ENCODE results near the gene MDM2. TPM values are rescaled to one million over a fixed set of nuclear protein-coding genes. Genes with fewer than 3 reads are reported as not detected.
"Not testable (repeated sequence)": the region's sequence is repeated elsewhere in the genome, so short reads cannot be mapped to it uniquely, and the experiment has no call there.

Gene MDM2
- total and polyA plus RNA-seq, 9 donors: 27.5 to 61.8 (median 43.5) TPM

- no peak for DNase-seq
- Histone ChIP-seq H3K4me3 (ENCODE audit: low read length) (no peak overlapping the region), H3K27ac (ENCODE audit: low read length) (no peak overlapping the region), H3K4me1 (ENCODE audit: control insufficient read depth, insufficient read depth, low read length) (no peaks in the 10 kb centered on the region), H3K36me3 (ENCODE audit: control insufficient read depth, insufficient read depth, low read length) (no peaks in the 10 kb centered on the region), H3K27me3 (ENCODE audit: control insufficient read depth, insufficient read depth, low read length) (no peaks in the 10 kb centered on the region), H3K9me3 (replicated peaks; ENCODE audit: control insufficient read depth, low read depth, low read length) (no peaks in the 10 kb centered on the region)
- no CpG with 5 or more reads among the region's 2 CpGs for WGBS (ENCODE audit: insufficient coverage)
Observed at GRCh38 chr12:68792952-68793351, 15.0 kb upstream of the MDM2 start.

DNA sequence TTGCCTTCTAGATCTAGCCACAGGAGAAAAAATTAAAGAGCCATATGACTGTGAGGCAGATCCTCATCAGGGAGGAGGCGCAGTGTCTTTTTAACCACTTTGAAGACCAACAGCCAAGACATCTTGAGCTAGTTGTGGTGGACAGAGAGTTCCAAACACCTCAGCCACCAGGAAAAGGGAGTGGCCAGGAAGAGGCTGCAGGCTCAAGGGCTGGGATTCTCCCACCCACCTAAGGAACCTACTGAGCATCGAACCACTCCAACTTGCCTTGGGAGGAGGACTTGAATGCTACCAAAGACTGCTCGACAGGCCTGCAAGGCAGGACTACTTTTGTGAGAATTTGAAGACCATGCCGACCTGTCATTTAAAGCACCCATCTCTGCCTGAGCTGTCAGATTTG lies 14.5 kb upstream of the MDM2 start:
- Histone ChIP-seq H3K9me3 (replicated peaks; ENCODE audit: control insufficient read depth, low read depth, low read length) (no peaks in the 10 kb centered on the region), H3K36me3 (ENCODE audit: control insufficient read depth, insufficient read depth, low read length) (no peaks in the 10 kb centered on the region), H3K27ac (ENCODE audit: low read length) (no peak overlapping the region), H3K27me3 (ENCODE audit: control insufficient read depth, insufficient read depth, low read length) (no peaks in the 10 kb centered on the region), H3K4me3 (ENCODE audit: low read length) (no peak overlapping the region), H3K4me1 (ENCODE audit: control insufficient read depth, insufficient read depth, low read length) (no peaks in the 10 kb centered on the region)
- no peak for DNase-seq
- 83% methylated on average over 1 of the region's 4 CpGs for WGBS (ENCODE audit: insufficient coverage)

GRCh38 chr12:68793975-68794652 lies 13.9 kb upstream of the MDM2 start:
- DNase-seq: no peak
- no peaks in the 10 kb centered on the region for H3K27me3 ChIP-seq (ENCODE audit: control insufficient read depth, insufficient read depth, low read length)
- H3K36me3 ChIP-seq (ENCODE audit: control insufficient read depth, insufficient read depth, low read length): no peaks in the 10 kb centered on the region
- H3K27ac ChIP-seq (ENCODE audit: low read length): no peak overlapping the region
- no peaks in the 10 kb centered on the region for H3K9me3 ChIP-seq (replicated peaks; ENCODE audit: control insufficient read depth, low read depth, low read length)
- WGBS (ENCODE audit: insufficient coverage): 46% methylated on average over 3 of the region's 4 CpGs
- H3K4me1 ChIP-seq (ENCODE audit: control insufficient read depth, insufficient read depth, low read length): no peaks in the 10 kb centered on the region
- H3K4me3 ChIP-seq (ENCODE audit: low read length): no peak overlapping the region

DNA sequence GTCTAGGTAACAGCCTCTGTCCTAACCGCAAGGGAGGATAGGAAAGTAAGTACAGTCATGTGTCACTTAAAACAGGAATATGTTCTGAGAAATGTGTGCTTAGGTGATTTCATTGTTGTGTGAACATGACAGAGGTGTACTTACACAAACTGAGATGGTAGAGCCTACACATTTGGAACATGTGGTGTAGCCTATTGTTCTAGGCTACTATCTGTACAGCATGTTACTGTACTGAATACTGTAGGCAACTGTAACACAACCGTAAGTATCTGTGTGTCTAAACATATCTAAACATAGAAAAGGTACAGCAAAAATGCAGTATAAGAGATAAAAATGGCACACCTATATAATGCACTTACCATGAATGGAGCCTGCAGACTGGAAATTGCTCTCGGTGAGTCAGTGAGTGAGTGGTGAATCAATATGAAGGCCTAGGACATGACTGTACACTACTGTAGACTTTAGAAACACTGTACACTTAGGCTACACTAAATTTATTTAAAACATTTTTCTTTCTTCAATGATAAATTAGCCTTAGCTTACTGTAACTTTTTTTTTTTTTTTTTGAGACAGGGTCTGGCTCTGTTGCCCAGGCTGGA lies 13.2 kb upstream of the MDM2 start:
- no peaks in the 10 kb centered on the region for H3K9me3 ChIP-seq (replicated peaks; ENCODE audit: control insufficient read depth, low read depth, low read length)
- H3K27ac ChIP-seq (ENCODE audit: low read length): no peak overlapping the region
- DNase-seq: no peak
- no peaks in the 10 kb centered on the region for H3K27me3 ChIP-seq (ENCODE audit: control insufficient read depth, insufficient read depth, low read length)
- no peaks in the 10 kb centered on the region for H3K4me1 ChIP-seq (ENCODE audit: control insufficient read depth, insufficient read depth, low read length)
- no peaks in the 10 kb centered on the region for H3K36me3 ChIP-seq (ENCODE audit: control insufficient read depth, insufficient read depth, low read length)
- H3K4me3 ChIP-seq (ENCODE audit: low read length): no peak overlapping the region
- WGBS (ENCODE audit: insufficient coverage): no CpG with 5 or more reads among the region's 3 CpGs

DNA sequence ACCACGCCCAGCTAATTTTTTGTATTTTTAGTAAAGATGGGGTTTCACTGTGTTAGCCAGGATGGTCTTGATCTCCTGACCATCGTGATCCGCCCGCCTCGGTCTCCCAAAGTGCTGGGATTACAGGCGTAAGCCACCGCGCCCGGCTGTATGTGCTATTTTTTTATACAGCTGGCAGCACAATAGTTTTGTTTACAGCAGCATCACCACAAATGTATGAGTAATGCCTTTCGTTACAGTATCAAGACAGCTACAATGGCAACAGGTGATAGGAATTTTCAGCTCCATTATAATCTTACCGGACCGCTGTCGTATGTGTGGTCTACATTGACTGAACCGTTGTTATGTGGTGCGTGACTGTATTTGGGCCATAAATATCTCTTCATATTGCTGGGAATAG lies 11.6 kb upstream of the MDM2 start:
- Histone ChIP-seq H3K36me3 (ENCODE audit: control insufficient read depth, insufficient read depth, low read length) (no peaks in the 10 kb centered on the region), H3K9me3 (replicated peaks; ENCODE audit: control insufficient read depth, low read depth, low read length) (no peaks in the 10 kb centered on the region), H3K27ac (ENCODE audit: low read length) (no peak overlapping the region), H3K27me3 (ENCODE audit: control insufficient read depth, insufficient read depth, low read length) (no peaks in the 10 kb centered on the region), H3K4me1 (ENCODE audit: control insufficient read depth, insufficient read depth, low read length) (no peaks in the 10 kb centered on the region), H3K4me3 (ENCODE audit: low read length) (no peak overlapping the region)
- WGBS (ENCODE audit: insufficient coverage): 97% methylated on average over 4 of the region's 15 CpGs
- DNase-seq: no peak

DNA sequence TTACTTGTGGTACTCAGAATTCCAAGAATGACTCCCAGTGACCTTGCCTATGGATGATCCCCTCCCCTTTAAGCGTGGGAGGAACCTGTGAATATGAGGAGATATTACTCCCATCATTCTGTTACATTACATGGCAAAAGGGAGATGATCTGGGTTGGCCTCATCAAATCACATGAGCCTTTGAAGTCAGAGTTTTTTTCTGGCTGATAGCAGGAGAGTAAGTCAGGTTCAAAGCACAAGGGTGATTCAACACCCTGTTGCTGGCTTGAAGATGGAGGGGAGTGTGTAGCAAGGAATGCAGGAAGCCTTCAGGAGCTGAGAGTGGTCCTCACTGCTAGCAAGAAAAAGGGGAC lies 9.1 kb upstream of the MDM2 start:
- no peaks in the 10 kb centered on the region for H3K4me1 ChIP-seq (ENCODE audit: control insufficient read depth, insufficient read depth, low read length)
- H3K9me3 ChIP-seq (replicated peaks; ENCODE audit: control insufficient read depth, low read depth, low read length): no peaks in the 10 kb centered on the region
- DNase-seq: no peak
- H3K27ac ChIP-seq (ENCODE audit: low read length): no peak overlapping the region
- H3K27me3 ChIP-seq (ENCODE audit: control insufficient read depth, insufficient read depth, low read length): no peaks in the 10 kb centered on the region
- no CpG with 5 or more reads among the region's 1 CpG for WGBS (ENCODE audit: insufficient coverage)
- H3K36me3 ChIP-seq (ENCODE audit: control insufficient read depth, insufficient read depth, low read length): no peaks in the 10 kb centered on the region
- no peak overlapping the region for H3K4me3 ChIP-seq (ENCODE audit: low read length)

GRCh38 chr12:68800294-68800693 lies 7.7 kb upstream of the MDM2 start:
- Histone ChIP-seq H3K27ac (ENCODE audit: low read length) (no peak overlapping the region), H3K36me3 (ENCODE audit: control insufficient read depth, insufficient read depth, low read length) (no peaks in the 10 kb centered on the region), H3K9me3 (replicated peaks; ENCODE audit: control insufficient read depth, low read depth, low read length) (no peaks in the 10 kb centered on the region), H3K27me3 (ENCODE audit: control insufficient read depth, insufficient read depth, low read length) (no peaks in the 10 kb centered on the region), H3K4me1 (ENCODE audit: control insufficient read depth, insufficient read depth, low read length) (no peaks in the 10 kb centered on the region), H3K4me3 (ENCODE audit: low read length) (no peak overlapping the region)
- no peak for DNase-seq
- 92% methylated on average over 3 of the region's 5 CpGs for WGBS (ENCODE audit: insufficient coverage)

DNA sequence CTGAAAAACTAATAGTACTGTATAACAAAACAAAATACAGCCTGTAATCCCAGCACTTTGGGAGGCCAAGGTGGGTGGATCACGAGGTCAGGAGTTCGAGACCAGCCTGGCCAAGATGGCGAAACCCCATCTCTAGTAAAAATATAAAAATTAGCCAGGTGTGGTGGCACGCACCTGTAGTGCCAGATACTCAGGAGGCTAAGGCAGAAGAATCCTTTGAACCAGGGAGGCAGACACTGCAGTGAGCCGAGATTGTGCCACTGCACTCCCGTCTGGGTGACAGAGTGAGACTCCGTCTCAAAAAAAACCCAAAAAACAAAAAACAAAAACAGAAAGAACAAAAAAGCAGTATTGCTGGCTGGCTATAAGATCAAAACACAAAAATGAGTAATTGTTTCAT lies 6.9 kb upstream of the MDM2 start:
- H3K27ac ChIP-seq (ENCODE audit: low read length); H3K4me3 ChIP-seq (ENCODE audit: low read length); H3K4me1 ChIP-seq (ENCODE audit: control insufficient read depth, insufficient read depth, low read length); H3K27me3 ChIP-seq (ENCODE audit: control insufficient read depth, insufficient read depth, low read length); H3K9me3 ChIP-seq (replicated peaks; ENCODE audit: control insufficient read depth, low read depth, low read length); H3K36me3 ChIP-seq (ENCODE audit: control insufficient read depth, insufficient read depth, low read length); DNase-seq: not testable (repeated sequence)
- no CpG with 5 or more reads among the region's 7 CpGs for WGBS (ENCODE audit: insufficient coverage)

GRCh38 chr12:68802372-68802745 lies 5.6 kb upstream of the MDM2 start:
- WGBS (ENCODE audit: insufficient coverage): no CpG with 5 or more reads among the region's 2 CpGs
- DNase-seq: not testable (repeated sequence)

DNA sequence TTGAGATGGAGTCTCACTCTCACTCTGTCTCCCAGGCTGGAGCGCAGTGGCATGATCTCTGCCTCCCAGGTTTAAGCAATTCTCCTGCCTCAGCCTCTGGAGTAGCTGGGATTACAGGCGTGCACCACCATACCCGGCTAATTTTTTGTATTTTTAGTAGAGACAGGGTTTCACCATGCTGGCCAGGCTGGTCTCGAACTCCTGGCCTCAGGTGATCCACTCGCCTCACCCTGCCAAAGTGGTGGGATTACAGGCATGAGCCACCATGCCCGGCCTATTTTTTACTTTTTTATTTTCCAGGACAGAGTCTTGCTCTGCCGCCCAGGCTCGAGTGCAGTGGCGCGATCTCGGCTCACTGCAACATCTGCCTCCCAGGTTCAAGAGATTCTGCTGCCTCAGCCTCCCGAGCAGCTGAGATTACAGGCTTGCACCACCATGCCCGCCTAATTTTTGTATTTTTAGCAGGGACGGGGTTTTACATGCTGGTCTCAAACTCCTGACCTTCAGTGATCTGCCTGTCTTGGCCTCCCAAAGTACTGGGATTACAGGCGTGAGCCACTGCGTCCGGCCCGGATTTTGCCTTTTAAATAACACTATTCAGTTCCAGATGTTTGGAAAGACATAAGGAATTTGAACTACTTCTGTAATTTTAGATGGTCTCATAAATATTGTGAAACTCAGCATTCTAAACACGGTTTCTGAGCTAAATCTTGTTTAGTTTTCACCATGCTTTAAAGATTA lies 4.9 kb upstream of the MDM2 start:
- WGBS (ENCODE audit: insufficient coverage): 89% methylated on average over 11 of the region's 19 CpGs
- H3K27ac ChIP-seq (ENCODE audit: low read length); H3K9me3 ChIP-seq (replicated peaks; ENCODE audit: control insufficient read depth, low read depth, low read length); H3K27me3 ChIP-seq (ENCODE audit: control insufficient read depth, insufficient read depth, low read length); H3K36me3 ChIP-seq (ENCODE audit: control insufficient read depth, insufficient read depth, low read length); H3K4me3 ChIP-seq (ENCODE audit: low read length); H3K4me1 ChIP-seq (ENCODE audit: control insufficient read depth, insufficient read depth, low read length): not testable (repeated sequence)
- DNase-seq: peak; percentile 48

More at GRCh38 chr12:68802372-68802745, 5.6 kb upstream of the MDM2 start:
- H3K9me3 ChIP-seq (replicated peaks; ENCODE audit: control insufficient read depth, low read depth, low read length); H3K4me3 ChIP-seq (ENCODE audit: low read length); H3K27me3 ChIP-seq (ENCODE audit: control insufficient read depth, insufficient read depth, low read length); H3K27ac ChIP-seq (ENCODE audit: low read length); H3K36me3 ChIP-seq (ENCODE audit: control insufficient read depth, insufficient read depth, low read length); H3K4me1 ChIP-seq (ENCODE audit: control insufficient read depth, insufficient read depth, low read length): not testable (repeated sequence)

Measured in muscle of leg (tissue), 11 donors.